GM21515 (cell line): Measurements from ENCODE around the gene SERPINE2.
A peak's percentile ranks its signal among the peaks of the same experiment; 100 is the strongest.

Experiments used
- ATAC-seq: cut with Tn5 transposase; IDR thresholded peaks from one replicate; pipeline ENCODE4 v1.9.1; 2021; ENCODE audit not compliant: unreplicated experiment

Gene SERPINE2, protein sequence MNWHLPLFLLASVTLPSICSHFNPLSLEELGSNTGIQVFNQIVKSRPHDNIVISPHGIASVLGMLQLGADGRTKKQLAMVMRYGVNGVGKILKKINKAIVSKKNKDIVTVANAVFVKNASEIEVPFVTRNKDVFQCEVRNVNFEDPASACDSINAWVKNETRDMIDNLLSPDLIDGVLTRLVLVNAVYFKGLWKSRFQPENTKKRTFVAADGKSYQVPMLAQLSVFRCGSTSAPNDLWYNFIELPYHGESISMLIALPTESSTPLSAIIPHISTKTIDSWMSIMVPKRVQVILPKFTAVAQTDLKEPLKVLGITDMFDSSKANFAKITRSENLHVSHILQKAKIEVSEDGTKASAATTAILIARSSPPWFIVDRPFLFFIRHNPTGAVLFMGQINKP

DNA sequence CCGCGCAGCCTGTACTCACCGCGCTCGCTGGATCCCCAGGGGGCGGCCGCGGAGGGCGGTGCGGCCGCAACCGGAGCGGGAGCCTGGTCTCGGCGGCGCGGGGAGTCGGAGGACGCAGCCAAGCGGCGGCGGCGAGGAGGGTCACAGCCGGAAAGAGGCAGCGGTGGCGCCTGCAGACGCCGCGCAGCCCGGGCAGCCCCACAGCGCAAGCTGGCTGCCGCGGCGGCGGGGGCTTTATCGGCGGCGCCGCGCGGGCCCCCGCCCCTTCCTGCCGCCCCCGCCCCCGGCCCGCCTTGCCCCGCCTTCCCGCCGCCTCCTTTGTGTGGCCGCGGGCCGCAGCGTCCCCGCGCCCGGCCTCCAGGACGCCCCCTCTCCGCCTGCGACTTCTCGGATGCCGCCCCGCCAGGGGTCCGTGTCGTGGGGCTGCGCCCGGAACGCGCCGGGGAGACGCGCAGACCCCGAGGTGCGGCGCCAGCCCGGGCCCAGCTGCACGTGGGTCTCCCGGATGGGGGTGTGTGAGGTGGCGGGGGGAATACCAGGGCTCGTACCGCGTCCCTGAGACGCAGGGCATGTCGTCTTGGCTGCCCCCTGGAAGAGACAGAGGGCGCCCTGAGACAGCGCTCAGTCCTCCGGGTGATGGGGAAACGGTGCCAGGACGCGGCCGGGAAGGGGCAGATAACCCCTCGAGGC is at the start of gene SERPINE2:
TSS of gene SERPINE2 (minus strand) at position 207 of the 690 bp plus-strand sequence. CDS start 37,386 bp downstream, outside the sequence.
- peak; percentile 58 for ATAC-seq

DNA sequence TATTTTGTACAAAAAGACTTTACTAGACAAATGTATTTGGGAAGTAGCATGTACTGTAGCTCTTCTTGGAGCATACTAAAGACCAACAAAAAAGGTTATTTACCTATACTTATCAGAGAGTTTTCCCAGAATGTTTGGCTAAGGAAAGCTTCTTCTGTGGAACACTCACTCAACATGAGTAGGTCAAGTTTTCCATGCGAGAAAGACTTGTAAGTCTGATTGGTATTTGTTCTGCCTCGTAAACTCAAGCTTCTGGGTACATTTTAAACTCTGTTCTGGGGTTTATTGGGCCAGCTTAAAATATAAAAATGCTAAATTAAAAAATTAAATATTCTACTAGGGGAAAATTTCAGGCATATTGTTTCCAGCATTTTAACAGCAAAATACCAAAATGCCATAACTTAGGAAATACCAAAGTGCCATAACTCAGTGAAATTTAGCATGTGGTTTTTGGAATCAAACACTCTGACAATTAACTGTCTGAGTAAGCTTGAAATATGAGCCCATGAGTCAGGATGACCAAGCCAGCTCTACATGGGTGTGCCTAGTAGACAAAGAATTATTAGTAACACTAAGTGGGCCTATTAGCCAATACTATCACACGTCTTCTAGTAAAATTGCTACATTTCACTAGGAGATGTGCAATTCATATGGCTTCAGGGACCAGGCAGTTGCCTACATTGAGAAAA is 47.3 kb upstream of the SERPINE2 start:
- no peak for ATAC-seq

DNA sequence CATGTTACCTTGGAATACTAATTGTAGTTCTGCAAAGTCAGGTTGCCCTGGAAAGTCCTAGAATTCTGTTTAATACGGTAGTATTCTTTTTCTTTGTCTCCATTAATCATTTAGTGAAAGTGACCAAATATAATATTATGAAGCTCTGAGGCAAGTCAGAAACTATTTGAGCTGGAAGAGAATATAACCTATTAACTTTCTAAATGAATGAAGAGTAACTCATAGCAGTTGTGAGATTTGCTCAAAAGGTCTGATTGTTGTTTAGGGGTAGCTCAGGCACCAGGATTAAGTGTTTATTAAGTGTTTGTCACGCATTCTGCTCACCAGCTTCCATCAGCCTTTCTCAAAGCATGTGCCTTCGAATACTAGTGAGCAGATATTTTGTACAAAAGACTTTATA is 46.7 kb upstream of the SERPINE2 start:
- no peak for ATAC-seq

DNA sequence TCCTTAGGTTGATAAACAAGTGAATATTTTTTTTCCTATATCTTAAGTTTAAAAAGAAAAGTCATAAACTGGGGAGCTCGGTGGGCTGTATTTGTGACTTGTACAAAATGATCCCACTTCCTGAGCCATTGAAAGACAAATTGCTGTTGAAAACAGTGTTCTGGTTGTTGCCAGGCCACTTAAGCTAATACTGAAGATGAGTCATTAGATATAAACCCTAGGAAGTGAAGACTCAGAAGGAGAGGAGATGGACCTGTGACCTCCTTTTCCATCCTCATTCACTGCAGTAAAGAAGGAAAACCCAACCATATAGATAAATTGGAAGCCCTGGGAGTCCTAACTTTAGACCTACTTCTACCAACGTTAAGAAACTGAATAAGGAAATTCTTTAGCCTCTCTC is 46.2 kb upstream of the SERPINE2 start:
- no peak for ATAC-seq

DNA sequence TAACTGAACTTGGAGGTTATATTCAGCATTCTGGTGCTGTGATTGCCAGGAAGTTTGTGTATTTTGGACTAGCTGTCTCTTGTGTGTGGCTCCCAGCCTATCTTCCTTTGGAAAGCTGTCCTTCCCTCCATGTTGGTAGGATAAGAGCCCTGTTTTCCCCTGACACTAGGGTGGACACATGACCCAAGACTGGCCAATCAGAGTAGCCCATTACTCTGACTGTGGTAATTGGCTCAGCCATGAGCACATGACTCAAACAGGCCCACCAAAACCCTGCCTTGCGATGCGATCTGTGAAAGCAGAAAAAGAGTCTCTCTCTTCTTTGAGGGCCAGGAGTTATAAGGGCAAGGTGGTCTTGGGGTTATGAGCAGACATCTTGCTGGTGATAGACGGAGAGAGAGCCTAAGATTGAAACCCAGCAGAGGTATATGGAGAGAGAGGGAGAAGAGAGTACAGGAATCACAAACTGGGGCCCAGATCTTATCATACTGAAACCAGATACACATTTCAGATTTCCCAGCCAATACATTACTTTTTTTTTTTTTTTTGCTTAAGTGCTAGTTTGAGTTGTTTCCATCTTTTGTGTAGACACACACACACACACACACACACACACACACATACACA is 45.3 kb upstream of the SERPINE2 start:
- no peak for ATAC-seq

DNA sequence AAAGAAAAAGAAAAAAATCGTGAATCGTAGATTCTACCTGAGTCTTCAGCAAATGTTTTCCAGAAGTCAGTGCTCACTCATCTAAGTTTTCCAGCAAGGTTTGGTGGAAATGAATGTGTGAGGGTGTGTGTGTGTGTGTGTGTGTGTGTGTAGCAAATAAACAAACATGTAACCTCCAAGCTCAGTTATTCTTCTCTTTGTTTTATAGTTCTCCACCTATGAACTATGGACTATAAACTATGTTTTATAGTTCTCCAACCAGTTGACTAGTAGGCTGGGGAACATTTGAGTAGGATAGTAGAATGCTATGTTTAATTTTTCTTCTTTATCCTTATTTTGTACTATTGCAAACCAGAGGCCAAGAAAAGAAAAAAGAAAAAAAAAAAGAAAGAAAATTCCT is 44.6 kb upstream of the SERPINE2 start:
- no peak for ATAC-seq

DNA sequence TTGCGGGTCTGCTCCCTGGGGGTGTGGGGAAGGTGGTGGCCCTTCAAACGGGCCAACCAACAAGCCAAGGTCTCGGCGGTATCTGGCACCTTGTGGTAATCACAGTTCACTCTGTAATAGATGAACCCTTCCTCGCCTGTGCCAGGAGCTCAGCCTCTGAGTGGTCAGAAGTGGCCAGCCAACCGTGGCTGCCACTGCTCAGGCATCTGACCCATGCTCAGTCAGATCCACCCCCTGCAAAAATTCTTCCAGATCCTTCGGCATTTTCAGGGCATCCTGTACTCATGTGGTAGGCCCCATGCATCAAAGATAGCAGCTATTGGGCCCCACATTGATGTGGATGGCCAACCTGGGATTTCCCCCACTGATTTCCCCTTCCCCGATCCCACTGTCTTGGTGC is 39.6 kb upstream of the SERPINE2 start:
- ATAC-seq = no peak

DNA sequence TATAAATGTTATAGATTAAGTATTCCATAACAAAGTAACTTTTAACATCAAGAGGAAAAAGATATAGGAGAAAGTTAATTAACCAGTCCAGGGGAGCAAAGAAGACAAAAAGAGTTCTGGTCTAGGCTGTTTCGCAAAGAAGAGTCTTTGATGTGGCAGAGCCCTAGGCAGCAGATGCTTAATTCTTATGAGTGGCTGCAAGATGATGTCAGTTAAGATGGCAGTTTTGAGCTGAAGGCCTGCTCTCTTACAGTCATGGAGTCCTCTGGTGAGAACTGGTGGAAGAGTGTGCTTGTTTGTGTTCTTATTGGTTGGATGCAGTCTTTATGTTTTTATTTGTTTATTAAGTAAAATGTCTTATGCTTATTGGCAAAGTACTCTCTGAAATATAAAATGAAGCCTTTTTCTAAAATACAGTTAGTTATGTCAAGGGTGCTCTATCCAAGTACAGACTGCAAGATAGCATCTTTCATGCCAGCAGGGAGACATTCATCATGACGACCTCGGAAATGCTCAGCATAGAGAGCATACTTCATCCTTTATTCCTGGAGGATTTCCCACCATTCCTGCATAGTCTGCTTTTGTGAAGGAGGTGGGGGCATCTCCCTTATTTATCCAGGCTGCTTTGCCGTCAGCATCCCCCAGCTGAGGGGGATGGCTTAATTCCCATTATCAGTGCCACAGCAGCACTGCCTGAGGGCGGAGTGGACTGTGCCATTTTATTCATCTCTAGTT is 38.9 kb upstream of the SERPINE2 start:
- no peak for ATAC-seq

DNA sequence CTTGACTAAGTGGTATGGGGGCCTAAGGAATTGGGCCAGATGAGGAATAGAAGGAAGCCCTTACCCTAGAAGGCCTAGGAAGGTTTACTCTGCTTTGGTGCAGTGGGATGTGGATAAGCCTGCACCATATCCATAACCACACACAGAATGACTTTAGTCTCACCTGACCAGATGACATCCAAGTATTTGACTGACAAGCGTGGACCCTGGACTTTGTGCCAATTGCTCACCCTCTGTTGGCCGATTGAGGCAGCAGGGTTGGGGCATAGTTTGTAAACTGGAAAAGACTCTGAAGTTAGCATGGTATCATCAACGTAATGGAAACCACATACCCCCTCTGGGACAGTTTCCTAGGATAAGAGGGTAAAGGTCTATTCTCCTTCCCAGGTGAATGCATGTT is 36.5 kb upstream of the SERPINE2 start:
- no peak for ATAC-seq

DNA sequence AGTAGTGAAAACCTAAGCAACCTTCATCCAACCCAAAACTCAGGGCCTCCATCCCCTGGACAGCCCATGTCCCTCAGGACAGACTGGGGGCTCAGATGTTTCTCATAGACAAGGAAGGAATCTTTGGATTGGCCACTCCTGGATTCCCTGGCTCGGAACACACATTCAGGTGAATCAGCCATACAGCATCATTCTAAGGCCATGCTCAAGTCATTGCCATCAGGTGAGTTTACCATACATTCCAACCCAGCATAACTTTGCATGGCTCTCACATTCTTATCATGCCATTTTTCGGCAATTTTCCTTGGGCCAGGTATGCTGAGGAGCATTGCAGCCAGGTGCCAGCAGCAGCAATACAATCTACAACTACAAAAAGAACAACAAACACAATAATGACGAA is 34.6 kb upstream of the SERPINE2 start:
- ATAC-seq = no peak

DNA sequence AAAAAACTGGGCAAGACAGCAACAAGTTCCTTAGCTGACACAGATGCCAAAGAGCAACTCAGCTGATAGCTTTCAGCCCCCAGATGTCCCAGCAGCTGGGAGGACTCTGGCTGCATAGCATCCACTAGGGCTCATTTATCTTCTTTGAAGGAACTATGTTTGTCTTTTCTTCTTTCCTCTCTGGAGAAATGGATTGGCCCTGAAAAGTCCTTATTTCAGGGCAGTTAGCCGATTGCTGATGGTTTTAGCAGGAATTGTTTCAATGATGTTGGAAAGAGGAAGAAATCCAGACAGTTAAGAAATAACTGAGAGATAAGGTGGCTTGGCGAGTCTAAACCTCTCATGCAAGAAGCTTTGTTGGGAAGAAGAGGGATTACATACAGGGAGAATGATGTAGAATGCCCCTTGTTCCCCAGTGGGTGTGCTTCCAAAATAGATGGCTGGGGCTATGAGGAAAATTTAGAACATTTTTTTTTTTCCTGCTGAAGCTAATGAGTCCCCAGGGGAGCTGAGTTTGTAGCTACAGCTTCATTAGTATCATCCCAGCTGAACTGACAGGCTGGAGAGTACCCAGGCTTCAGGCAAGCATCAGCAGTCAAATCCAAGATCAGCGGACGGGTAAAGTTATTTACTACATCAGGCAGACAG is 33.6 kb upstream of the SERPINE2 start:
- no peak for ATAC-seq

DNA sequence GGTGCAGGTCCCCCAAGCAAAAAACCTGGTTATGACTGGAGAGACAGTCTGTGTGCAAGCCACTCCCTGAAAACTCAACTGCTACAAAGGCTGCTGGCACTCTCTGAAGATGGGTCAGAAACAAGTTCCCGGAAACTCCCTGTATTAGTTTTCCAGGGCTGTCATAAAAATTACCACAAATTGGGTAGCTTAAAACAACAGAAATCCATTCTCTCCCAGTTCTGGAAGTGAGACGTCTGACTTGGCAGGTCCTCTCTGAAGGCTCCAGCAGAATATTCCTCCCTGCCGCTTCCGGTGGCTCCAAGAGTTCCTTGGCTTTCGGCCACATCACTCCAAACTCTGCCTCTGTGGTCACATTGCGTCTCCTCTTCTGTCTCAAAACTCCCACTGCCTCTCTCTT is 30.1 kb upstream of the SERPINE2 start:
- no peak for ATAC-seq

DNA sequence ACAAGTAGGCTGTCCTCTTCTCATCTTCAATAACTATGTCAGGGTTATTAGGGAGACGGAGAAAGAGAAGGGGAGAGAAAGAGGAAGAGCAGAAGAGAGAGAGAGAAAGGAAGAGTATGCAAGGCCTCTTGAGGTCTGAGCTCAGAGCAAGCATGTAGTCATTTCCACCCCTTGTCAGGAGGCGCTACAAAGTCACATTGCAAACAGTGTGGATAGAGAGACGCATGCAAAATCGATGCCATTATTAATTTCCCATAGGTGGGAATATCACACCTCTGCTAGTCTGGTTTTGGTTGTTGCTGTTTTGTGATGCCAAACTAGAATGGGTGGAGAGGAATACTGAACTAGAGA is 24.2 kb upstream of the SERPINE2 start:
- ATAC-seq = no peak

DNA sequence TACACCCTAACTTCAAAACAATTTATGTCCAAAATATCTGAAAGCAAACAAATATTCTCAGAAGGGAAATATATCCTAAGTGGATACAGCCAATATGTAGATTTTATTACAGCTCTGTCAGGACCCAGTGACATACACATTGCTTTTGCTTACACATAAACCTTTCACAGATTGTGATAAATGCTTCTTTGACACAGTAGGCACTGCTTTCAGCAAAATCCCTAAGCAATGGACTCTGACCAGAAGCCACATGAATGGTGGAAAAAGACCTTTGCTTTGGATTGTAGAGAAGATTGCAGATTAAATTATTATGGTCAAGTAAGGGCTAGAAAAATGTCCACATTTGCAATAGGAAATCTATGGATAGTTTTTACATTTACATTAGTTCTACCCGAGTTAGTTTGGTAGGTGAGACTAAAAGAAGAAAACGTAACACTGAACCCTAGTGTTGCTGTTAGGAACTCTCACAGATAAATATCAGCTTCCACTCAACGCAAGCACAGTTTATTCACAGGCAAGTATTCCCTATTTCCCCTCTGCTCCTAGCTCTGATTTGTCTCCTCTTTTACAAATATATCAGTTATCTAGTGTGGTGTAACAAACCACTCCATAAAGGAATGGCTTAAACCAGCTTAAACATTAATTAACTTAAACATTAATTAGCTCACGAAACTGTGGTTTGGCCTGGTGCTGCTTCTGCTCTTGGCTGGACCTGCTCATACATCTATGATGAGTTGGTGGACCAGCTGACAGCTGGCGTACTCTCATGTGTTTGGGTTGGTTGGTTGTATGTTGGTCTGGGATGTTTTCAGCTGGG is 23.6 kb upstream of the SERPINE2 start:
- ATAC-seq = no peak

DNA sequence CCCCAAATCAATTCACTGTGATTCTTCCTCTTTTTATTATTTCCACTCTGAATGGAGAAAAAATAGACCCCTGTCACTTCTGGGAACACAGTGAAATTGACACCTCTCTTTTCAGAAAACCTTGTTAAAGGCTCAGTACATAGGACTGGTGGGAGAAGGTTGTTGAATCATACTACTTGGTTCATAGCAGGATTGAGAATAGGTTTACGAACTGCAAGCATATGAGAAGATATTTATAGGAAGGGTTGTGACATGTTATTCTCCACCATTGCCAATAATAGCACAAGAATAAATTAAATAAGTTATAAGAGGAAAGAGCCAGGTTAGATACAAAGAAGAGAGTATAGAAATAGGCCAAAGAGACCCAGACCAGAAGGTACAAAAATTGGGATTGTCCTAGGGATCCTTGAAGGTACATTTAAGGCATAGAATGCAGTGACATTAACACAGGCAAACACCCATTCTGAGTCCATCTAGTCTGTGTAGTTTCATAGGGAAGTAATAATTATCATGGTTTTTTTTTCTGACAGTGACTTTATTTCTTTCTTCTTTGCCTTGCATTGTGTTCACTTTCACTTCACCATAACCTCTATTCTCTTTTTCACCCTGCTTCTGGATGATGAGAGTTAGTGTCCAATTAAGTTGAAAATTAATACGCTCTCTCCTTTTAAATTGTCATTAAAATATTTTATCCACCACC is 21.8 kb upstream of the SERPINE2 start:
- ATAC-seq = no peak

DNA sequence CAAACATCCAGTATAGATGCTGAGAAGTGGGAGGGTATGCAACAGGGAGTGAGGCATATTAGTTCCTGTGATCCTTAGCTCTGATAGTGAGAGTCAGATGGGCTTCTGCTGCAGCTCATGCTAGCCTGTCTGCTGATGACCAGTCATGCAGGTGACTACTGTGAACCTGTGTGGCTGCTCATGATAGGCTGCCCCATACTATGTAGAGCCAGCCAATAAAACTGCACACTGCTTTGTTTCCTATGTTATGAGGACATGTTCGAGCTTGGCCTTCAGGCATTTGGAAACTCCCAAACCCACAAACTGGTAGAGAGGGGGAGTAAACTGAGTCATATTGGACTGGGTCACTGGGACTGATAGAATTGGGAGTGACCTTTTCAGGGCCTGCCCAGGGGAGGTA is 20.1 kb upstream of the SERPINE2 start:
- no peak for ATAC-seq

DNA sequence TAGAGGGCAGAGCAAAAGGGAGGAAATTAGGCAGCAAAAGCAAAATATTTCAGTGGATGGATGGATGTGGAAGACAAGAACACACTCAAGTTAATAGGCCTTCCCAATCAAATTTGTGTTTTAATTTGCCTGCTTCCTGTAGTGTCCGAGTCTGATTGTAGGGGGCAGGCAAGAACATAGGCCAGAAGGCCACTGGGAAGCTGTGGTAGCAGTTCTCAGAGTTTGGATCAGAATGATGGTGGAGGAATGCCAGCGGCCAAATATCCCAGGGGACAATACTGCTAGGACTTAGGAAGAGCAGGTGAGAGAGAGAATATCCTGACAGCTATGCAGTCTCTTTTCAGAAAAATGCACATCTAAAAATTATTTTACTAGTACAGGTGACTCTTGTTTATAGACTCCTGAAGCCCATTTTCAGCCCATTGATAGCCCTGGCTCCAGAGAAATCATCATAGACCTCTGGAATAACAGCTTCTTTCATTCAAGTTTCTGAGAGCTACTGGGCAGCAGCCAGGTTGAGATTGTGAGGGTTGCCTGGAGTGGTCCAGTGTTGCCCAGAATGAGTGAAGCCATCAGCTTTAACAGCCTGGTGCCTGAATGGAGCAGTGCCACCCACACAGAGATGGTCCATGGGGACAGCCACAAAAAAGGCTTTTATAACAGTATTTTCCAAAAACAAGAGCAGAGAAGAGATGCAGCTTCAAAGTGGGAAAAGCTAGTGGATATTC is 19.1 kb upstream of the SERPINE2 start:
- no peak for ATAC-seq

DNA sequence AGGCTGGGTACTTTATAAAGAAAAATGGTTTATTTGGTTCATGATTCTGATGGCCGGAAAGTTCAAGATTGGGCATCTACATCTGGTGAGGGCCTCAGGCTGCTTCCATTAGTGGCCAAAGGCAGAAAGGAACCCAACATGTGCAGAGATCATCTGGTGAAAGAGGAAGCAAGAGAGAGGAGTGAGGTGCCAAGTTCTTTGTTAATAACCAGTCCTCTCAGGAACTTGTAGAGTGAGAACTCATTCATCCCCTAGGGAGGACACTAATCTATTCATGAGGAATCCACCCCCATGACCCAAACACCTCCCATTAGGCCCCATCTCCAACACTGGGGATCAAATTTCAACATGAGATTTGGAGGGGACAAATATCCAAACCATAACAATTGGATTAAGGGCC is 17.8 kb upstream of the SERPINE2 start:
- no peak for ATAC-seq
